ENCODE measurements around the gene WNT7A. TPM values are rescaled to one million over a fixed set of nuclear protein-coding genes. Genes with fewer than 3 reads are reported as not detected.
A peak's percentile ranks its signal among the peaks of the same experiment; 100 is the strongest.

The WNT7A gene
- total RNA-seq, 1 donor from 2014 or later: not detected

- H3K4me3 Mint-ChIP-seq: no peak overlapping the region
- no peaks in the 10 kb centered on the region for H4K20me1 ChIP-seq (ENCODE audit: low read depth)
- H3K27me3 ChIP-seq: no peaks in the 10 kb centered on the region
- no peak overlapping the region for H2AFZ ChIP-seq (replicated peaks)
- peaks cover under 1% of the 10 kb centered on the region for H3K27me3 Mint-ChIP-seq (ENCODE audit: insufficient read depth, low read depth)
- H3K9ac ChIP-seq: no peak overlapping the region
- no peak overlapping the region for H3K4me2 ChIP-seq
- no peak for DNase-seq (ENCODE audit: low spot score)
- no peaks in the 10 kb centered on the region for H3K9me3 ChIP-seq (ENCODE audit: low read depth)
- no peaks in the 10 kb centered on the region for H3K36me3 ChIP-seq
- H3K4me1 Mint-ChIP-seq: peaks cover 38% of the 10 kb centered on the region
- no peaks in the 10 kb centered on the region for H3F3A ChIP-seq (ENCODE audit: low read depth)
- H3K9me3 Mint-ChIP-seq: peaks cover 4% of the 10 kb centered on the region
- H3K27ac ChIP-seq: no peak overlapping the region
- no peak overlapping the region for H3K4me3 ChIP-seq
- H3K79me2 ChIP-seq (ENCODE audit: low read depth): no peaks in the 10 kb centered on the region
- peaks cover 7% of the 10 kb centered on the region for H3K4me1 ChIP-seq
- no peak overlapping the region for H3K27ac Mint-ChIP-seq
- no peak for TF ChIP-seq EZH2 (IDR thresholded peaks at IDR 0.05)
- TF ChIP-seq EZH2phosphoT487 (IDR thresholded peaks at IDR 0.05): no peak
- no peak for TF ChIP-seq CTCF (IDR thresholded peaks at IDR 0.05)
- H3K36me3 Mint-ChIP-seq: no peaks in the 10 kb centered on the region
Measured at GRCh38 chr3:13827699-13828098, 52.2 kb downstream of the WNT7A start.

- H3K9ac ChIP-seq: no peak overlapping the region
- no peaks in the 10 kb centered on the region for H3K9me3 ChIP-seq (ENCODE audit: low read depth)
- H3K79me2 ChIP-seq (ENCODE audit: low read depth): no peaks in the 10 kb centered on the region
- Mint-ChIP-seq H3K36me3 (peaks cover 1% of the 10 kb centered on the region), H3K27ac (no peak overlapping the region), H3K4me1 (peaks cover 40% of the 10 kb centered on the region), H3K27me3 (ENCODE audit: insufficient read depth, low read depth) (no peaks in the 10 kb centered on the region), H3K4me3 (no peak overlapping the region), H3K9me3 (peaks cover 4% of the 10 kb centered on the region)
- DNase-seq (ENCODE audit: low spot score): no peak
- no peaks in the 10 kb centered on the region for H3K27me3 ChIP-seq
- peaks cover 7% of the 10 kb centered on the region for H3K4me1 ChIP-seq
- H3K36me3 ChIP-seq: no peaks in the 10 kb centered on the region
- no peaks in the 10 kb centered on the region for H4K20me1 ChIP-seq (ENCODE audit: low read depth)
- no peaks in the 10 kb centered on the region for H3F3A ChIP-seq (ENCODE audit: low read depth)
- no peak overlapping the region for H3K4me2 ChIP-seq
- no peak overlapping the region for H2AFZ ChIP-seq (replicated peaks)
- TF ChIP-seq CTCF (IDR thresholded peaks at IDR 0.05): no peak
- no peak for TF ChIP-seq EZH2phosphoT487 (IDR thresholded peaks at IDR 0.05)
- no peak for TF ChIP-seq EZH2 (IDR thresholded peaks at IDR 0.05)
- no peak overlapping the region for H3K27ac ChIP-seq
- H3K4me3 ChIP-seq: no peak overlapping the region
Measured at GRCh38 chr3:13827256-13827655, 52.6 kb downstream of the WNT7A start.

GRCh38 chr3:13826672-13827071 is 53.2 kb downstream of the WNT7A start:
- Histone ChIP-seq H3K27ac (no peak overlapping the region), H4K20me1 (ENCODE audit: low read depth) (no peaks in the 10 kb centered on the region), H3K27me3 (no peaks in the 10 kb centered on the region), H3K4me2 (no peak overlapping the region), H3K9ac (no peak overlapping the region), H3K36me3 (no peaks in the 10 kb centered on the region), H3K9me3 (ENCODE audit: low read depth) (no peaks in the 10 kb centered on the region), H2AFZ (replicated peaks) (peak overlapping the region; percentile 79), H3F3A (ENCODE audit: low read depth) (no peaks in the 10 kb centered on the region), H3K4me3 (no peak overlapping the region), H3K4me1 (peaks cover 7% of the 10 kb centered on the region), H3K79me2 (ENCODE audit: low read depth) (no peaks in the 10 kb centered on the region)
- Mint-ChIP-seq H3K36me3 (peaks cover 2% of the 10 kb centered on the region), H3K4me3 (peak overlapping the region; percentile 20), H3K27me3 (ENCODE audit: insufficient read depth, low read depth) (no peaks in the 10 kb centered on the region), H3K27ac (peak overlapping the region; percentile 48), H3K4me1 (peaks cover 41% of the 10 kb centered on the region), H3K9me3 (peaks cover 7% of the 10 kb centered on the region)
- TF ChIP-seq CTCF (IDR thresholded peaks at IDR 0.05) (no peak), EZH2 (IDR thresholded peaks at IDR 0.05) (no peak), EZH2phosphoT487 (IDR thresholded peaks at IDR 0.05) (no peak)
- no peak for DNase-seq (ENCODE audit: low spot score)

All from neural progenitor cell (in vitro differentiated cells).